C1 segment of cervical spinal cord (tissue), 14 donors: ENCODE data around the gene ATP2B1.

Experiments
- DNase-seq, 14 donors: peaks; one replicate each; lab custom pipeline; 2025; lab: John Stamatoyannopoulos, UW

ATP2B1 gene

GRCh38 chr12:89661706-89662330 lies 46.8 kb downstream of the ATP2B1 start:
- DNase-seq = no peak

- no peak for DNase-seq
Measured at GRCh38 chr12:89657739-89658138, 50.9 kb downstream of the ATP2B1 start.

- DNase-seq = no peak
Measured at GRCh38 chr12:89657066-89657465, 51.6 kb downstream of the ATP2B1 start.

GRCh38 chr12:89655841-89656240 lies 52.8 kb downstream of the ATP2B1 start:
- DNase-seq = no peak

GRCh38 chr12:89651192-89651591 lies 57.4 kb downstream of the ATP2B1 start:
- no peak for DNase-seq

- DNase-seq = no peak
Measured at GRCh38 chr12:89650239-89650638, 58.4 kb downstream of the ATP2B1 start.

GRCh38 chr12:89649820-89650219 lies 58.8 kb downstream of the ATP2B1 start:
- no peak for DNase-seq

- no peak for DNase-seq
Measured at GRCh38 chr12:89649139-89649538, 59.5 kb downstream of the ATP2B1 start.

- no peak for DNase-seq
Measured at GRCh38 chr12:89648211-89648930, 60.3 kb downstream of the ATP2B1 start.

- DNase-seq = no peak
Measured at GRCh38 chr12:89645434-89645833, 63.2 kb downstream of the ATP2B1 start.

GRCh38 chr12:89642959-89643358 lies 65.7 kb downstream of the ATP2B1 start:
- no peak for DNase-seq

GRCh38 chr12:89636776-89637160 lies 71.9 kb downstream of the ATP2B1 start:
- no peak for DNase-seq

GRCh38 chr12:89636052-89636775 lies 72.4 kb downstream of the ATP2B1 start:
- no peak for DNase-seq

GRCh38 chr12:89634508-89634907 lies 74.1 kb downstream of the ATP2B1 start:
- no peak for DNase-seq

- no peak for DNase-seq
Measured at GRCh38 chr12:89632778-89633177, 75.9 kb downstream of the ATP2B1 start.

GRCh38 chr12:89622115-89622514 lies 86.5 kb downstream of the ATP2B1 start:
- DNase-seq = no peak

GRCh38 chr12:89621521-89621920 lies 87.1 kb downstream of the ATP2B1 start:
- DNase-seq = no peak

- DNase-seq = no peak
Measured at GRCh38 chr12:89619764-89620163, 88.9 kb downstream of the ATP2B1 start.

GRCh38 chr12:89618113-89618862 lies 90.3 kb downstream of the ATP2B1 start:
- no peak for DNase-seq

GRCh38 chr12:89610366-89610765 lies 98.3 kb downstream of the ATP2B1 start:
- DNase-seq = no peak

- no peak for DNase-seq
Measured at GRCh38 chr12:89603678-89604077, 105.0 kb downstream of the ATP2B1 start.

- DNase-seq = no peak
Measured at GRCh38 chr12:89597770-89598169, 110.9 kb downstream of the ATP2B1 start.
